ENCODE data around the gene ADAM33.

Gene ADAM33

DNA sequence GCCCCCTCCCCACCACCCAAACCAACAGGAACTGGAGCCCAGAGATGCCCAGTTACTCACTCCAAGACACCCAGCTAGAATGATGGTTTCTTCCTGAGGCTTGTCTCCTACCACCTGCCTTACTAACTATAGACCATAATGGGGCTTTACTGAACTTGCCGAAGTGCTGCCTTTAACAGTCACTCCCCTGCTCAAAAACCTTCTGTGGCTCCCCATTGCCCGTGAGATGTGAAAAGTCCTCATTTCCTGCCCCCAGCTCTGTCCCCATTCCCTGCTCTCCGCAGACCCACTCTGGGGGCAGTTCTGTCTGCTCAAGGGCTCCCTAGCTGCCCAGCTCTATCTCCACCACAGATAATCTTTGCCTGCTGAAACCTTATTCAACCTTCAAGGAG is 25.7 kb upstream of the ADAM33 start:
- DNase-seq (ENCODE audit: extremely low read depth in 1 of 2, low read depth in 1 of 2) = no peak

DNA sequence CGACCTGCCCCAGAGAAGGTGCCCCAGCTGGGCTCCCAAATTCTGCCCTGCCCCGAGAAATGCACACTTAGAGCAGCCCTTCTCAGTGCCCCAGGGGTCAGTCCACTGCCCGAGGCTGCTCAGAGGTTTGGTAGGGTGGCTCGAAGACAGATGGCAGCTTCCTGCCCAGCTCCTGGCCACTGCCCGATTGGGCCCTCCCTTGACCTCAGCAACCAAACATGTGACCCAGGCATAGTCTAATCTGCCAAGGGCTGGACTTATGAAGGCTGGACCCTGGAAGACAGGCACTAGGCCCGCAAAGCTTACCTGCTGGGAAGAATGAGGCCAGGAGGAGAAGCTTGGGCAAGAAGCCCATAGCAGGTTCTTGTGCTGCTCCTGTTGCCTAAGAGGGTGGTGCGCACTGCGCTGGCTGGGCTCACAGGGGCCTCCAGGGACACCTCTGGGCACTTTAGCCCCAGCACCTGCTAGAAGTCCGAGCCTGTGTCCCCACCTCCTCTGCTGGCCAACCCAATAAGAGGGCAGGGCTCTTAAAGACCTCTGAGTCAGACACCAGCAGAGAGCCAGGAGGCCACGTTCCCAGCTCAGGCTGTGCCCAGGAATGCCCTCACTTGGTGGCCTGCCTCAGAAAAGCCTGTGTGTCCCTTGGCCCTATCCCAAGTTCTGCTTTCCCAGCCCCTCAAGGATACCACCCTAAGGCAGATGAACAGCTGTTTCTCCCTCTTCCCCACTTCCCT is 25.1 kb upstream of the ADAM33 start:
- DNase-seq (ENCODE audit: extremely low read depth in 1 of 2, low read depth in 1 of 2) = no peak

DNA sequence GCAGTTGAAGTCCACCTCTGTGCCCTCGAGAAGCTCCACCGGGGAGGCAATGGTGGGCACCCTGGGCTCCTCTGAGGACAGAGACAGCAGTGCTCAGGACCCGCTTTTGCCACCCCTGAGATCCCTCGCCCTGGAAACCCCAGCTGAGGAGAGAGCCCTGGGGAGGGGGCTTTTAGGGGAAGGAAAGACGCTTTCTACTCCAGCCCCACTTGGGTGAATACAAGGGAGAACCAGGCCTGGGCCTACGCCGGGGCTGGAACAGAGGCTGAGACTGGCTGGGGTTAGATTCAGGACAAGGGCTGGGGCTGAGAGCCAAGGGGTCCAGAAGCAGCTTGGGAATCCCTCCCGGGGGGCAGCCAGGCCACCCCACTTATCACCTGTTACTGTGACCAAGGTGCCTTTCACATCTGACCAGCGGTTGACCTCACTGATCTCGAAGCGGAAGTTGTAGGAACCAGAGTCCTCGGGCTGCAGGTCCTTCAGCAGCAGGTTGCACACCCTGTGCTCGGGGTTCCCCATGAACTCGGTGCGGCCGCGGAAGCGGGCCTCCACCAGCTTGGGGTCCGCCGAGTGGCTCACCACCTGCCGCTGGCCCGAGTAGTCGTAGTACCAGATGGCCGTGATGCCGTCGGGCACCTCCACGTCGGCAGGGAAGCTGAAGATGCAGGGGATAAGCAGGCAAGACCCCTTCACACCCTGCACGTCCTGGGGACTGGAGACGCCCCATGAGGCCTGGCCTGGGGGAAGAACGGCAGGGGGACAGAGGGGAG is 24.3 kb upstream of the ADAM33 start:
- no peak for DNase-seq (ENCODE audit: extremely low read depth in 1 of 2, low read depth in 1 of 2)

DNA sequence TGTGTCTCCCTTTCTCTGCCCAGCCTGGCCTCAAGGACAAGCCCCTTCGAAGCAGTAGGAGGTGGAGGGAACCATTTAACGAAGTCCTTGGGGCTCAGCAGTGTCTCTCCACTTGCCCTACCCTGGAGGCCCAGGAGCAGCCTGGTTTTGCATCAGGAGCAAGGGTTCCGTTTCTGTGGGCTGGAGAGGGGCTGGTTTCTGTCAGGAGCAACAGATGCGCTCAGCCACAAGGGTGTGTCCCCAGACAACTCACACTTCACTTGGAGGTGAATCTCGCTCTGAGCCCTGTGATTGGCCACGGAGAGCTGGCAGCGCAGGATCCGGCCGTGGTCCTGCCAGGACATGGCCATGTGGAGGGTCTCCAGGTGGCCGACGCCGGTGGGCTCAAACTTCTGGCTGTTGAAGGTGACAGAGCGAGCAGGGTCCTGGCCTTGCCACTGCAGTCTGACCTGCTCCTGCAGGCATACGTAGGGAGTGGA is 23.7 kb upstream of the ADAM33 start:
- no peak for DNase-seq (ENCODE audit: extremely low read depth in 1 of 2, low read depth in 1 of 2)

DNA sequence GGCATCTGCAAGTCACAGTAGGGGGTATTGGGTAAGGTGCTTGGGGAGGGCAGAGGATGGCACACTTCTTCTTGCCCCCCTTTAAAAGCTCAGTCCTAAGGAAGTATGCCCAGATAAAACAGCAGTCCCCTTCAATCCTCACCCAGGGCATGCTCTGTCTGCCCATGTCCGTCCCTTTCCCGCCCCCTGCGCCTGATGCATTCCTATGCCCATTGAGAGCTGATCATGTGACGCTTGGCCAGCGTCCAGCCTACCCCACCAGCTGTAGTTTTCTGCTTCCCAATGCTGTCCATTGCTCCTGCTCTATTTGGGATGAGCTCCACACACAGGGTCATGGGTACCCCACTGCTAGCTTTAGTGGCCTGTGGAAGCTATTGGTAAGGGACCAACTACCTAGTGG is 22.3 kb upstream of the ADAM33 start:
- DNase-seq (ENCODE audit: extremely low read depth in 1 of 2, low read depth in 1 of 2) = no peak

DNA sequence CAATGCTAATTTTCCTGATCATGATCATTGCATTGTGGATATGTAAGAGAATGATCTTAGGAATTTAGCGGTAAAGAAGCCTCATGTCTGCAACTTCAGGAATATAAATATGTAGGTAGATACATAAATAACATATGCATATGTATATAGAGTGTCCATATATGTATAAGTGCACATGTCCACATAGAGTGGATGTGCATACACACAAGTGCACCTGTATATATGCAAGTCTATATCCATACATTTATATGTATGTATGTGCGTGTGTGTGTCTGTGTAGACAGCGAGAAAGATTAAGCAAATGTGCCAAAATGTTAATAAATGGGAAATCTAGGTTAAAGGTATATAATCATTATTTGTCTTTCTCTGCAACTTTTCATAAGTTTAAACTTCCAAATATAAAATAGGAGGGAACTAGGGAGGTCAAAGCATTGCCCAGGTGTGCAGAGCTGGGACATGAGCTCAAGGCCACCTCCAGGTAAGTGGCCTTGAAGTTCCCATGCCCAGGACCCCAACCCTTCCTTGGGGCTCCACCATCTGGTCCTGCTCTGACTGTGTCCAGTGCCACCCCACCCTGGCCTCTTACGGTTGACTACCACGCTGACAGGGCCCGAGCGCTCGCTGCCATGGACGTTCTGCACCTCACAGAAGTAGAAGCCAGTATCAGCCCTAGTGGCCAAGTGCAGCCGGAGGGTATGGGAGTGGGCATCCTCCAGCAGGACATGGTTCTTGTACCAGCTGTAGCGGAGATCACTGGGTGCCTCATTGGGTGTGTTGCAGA is 21.0 kb upstream of the ADAM33 start:
- DNase-seq (ENCODE audit: extremely low read depth in 1 of 2, low read depth in 1 of 2) = no peak

DNA sequence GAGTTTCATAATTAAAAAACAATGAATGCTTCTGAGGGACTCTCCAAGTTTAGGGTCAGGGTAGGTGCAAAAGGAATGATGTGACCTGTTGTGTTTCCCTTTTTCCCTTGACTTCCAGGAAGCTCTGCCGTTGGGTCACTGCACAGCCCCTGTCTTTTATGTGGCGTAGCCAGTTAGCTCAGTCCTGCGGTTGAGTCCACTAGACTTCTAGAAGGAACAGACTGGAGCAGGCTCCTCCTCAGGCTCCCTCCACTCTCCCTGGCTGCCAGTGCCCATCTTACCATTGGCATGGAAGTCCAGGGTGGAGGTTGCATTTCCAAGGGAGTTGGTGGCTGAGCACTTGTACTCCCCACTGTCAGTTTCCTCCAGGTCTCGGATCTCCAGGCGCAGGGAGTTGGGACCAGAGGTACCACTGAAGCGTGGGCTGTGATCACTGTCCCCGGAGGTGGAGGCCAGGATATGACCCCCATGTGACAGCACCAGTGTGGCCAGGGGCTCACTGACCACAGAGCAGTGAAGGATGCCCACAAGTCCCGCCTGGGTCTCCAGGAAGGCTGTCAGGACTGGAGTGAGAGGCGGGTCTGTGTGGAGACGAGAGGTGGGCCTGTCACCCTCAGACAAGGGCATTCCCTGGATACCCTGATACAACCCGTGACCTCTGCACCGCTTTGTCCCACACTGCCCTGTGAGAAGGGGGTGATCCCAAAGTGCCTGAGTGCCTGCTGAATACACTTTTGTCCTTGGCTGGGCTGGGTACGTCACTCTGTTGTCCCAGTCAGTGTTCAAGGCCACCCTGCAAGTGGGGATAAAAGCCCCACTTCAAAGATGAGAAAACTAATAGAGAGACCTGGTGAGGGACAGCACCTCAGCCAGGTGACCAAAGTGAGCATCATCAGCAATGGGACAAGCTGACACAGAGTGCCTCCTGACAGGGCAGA is 19.5 kb upstream of the ADAM33 start:
- DNase-seq (ENCODE audit: extremely low read depth in 1 of 2, low read depth in 1 of 2) = no peak

DNA sequence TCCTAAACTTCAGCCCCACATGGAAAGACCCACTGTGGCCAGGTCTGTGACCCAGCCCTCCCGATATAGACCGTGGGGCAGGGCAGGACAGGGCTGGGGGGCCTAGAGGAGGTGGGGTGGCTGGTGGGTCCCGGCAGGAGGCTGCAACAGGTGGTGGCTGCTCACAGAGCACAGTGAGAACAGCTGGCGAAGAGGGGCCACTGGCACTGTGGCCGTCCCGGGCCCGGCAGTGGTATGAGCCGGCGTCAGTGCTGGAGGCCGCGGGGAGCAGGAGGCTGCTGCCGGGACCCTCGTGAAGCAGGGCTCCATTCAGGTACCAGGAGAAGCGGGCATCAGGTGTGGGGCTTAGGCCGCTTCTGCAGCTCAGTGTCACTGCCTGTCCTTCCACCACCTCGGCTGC is 17.2 kb upstream of the ADAM33 start:
- DNase-seq (ENCODE audit: extremely low read depth in 1 of 2, low read depth in 1 of 2) = no peak

DNA sequence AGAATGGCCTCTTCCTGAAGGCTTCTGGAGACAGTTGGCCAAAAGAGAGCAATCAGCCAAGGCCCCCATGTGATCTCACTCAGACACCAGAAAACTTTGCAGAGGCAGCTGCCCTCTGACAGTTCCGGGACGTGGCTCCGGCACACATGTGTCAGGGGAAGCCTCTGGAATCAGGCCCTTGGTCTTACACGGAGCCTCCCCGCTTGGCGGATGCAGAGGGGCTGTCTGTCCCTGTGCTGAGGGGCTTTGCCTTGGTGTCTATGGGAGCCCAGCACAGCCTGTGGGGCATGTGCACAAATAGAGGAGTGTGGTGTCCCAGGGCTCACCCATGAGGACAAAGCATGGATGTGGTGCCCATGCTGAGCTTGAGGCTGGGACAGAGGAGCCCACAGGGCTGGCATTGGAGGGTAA is 16.8 kb upstream of the ADAM33 start:
- no peak for DNase-seq (ENCODE audit: extremely low read depth in 1 of 2, low read depth in 1 of 2)

DNA sequence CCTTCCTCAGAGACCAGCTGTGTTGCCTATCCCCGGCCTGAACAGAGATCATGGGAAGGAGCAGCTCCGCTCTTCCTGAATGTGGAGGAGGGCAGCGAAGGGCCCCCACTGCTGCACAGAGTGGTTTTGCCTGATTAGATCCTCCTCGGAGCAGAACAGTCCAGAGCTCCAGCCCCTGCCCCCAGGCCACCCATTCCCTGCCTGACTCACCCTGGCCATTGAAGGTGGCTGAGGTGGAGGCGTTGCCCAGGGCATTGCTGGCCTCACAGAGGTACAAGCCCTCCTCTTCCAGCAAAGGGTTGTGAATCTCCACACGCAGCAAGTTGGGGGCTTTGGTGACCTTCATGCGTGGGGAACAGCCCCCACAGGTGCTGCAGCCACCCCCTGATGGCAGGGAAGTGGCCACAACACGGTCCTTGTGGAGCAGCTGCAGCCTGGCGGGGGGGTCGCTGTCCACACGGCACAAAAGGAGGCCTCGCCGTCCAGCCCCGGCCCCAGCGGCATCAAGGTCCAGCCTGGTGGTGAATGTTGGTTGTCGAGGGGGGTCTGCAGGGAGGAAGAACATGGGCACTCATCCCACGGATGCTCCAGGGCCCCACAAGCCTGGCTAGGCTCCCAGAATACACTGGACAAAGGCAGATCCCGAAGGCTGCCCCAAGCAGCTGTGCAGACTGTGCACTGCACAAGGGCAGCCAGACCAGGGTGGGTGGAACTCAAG is 15.9 kb upstream of the ADAM33 start:
- no peak for DNase-seq (ENCODE audit: extremely low read depth in 1 of 2, low read depth in 1 of 2)

DNA sequence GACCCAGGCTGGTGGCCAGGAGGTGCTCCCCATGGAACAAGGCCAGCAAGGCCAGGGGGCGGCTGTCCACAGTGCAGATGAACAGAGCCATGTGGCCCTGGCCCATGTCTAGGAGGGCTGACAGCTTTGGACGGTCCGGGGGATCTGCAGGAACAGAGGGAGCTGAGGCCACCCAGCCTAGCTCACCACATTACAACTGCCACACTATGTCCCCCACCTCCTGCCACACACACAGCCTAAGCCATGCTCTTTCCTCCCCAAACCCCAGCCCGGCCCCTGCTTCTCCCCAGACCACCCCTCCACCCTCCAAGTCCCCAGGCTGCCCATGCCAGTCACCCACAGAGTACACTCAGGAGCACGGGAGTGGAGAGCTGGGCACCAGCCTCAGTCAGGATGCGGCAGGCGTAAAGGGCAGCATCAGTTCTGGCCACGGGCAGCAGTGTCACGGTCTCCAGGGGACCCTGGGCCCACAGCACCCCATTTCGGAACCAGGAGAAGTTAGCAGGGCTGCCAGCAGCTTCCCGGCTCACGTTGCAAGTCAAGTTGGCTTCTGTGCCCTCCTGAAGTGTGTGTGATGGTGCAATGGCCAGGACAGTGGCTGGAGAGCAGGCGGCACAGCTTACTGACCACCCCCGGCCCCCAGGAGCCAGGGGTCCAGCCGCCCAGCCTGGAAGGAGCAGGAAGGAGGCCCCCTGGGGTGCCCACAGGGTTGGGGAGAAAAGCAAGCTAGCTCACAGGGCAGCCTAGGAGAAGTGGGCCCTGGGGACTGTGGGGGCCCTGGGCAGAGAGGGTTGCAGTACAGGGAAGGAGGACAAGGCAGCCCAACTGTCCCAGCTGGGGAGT is 15.2 kb upstream of the ADAM33 start:
- DNase-seq (ENCODE audit: extremely low read depth in 1 of 2, low read depth in 1 of 2) = no peak

DNA sequence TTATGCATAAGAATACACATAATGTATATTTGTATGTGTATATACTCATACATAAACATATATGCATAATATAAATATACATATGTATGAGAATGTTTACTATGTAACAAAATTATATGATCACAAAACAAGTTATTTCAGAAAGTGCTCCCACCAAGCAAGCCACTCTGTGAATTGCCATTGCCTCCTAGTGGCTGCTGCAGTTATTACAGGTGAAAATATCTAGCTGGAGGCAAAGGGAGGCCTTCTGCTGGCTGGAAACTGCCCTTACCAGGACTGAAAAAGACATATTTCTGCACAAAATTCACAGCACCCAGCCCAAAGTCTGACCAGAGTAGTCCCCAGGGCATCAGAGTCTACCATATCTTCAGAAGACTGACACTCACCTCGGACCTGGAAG is 14.4 kb upstream of the ADAM33 start:
- no peak for DNase-seq (ENCODE audit: extremely low read depth in 1 of 2, low read depth in 1 of 2)

DNA sequence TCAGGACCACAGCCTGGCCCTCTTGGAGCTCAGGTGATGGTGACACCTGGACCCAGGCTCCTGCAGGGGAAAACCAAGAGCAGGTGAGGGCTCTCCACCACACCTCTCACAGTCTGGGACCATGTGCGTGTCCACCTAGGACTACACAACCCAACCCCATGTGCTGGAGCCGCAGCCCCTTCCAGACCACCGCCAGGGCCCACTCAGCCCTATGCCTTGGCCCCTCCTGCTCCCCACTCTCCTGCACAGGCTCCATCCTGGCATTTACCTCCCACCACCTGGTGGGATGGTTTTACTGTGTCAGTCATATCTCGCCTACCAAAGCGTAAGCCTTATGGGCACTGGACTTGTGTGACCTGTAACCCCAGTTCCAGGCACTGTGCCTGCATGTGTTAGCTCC is 13.1 kb upstream of the ADAM33 start:
- DNase-seq (ENCODE audit: extremely low read depth in 1 of 2, low read depth in 1 of 2) = no peak

DNA sequence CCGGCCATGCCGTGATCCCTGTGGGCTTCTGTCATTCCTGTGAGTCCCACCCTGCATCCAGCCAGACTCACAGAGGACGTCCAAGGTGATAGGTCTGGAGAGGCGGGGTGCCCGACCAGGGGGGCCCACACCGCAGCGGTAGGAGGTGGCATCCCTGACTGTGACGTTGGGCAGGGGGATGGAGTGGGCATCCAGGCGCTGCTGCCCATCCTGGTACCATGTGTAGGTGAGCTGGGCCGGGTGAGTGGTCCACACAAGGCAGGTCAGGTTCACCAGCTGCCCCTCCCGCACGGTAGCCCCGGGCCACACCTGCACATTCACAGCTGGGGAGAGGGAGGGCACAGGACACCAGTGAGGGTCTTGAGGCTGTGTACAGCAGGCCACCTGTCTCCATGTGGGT is 11.6 kb upstream of the ADAM33 start:
- no peak for DNase-seq (ENCODE audit: extremely low read depth in 1 of 2, low read depth in 1 of 2)

DNA sequence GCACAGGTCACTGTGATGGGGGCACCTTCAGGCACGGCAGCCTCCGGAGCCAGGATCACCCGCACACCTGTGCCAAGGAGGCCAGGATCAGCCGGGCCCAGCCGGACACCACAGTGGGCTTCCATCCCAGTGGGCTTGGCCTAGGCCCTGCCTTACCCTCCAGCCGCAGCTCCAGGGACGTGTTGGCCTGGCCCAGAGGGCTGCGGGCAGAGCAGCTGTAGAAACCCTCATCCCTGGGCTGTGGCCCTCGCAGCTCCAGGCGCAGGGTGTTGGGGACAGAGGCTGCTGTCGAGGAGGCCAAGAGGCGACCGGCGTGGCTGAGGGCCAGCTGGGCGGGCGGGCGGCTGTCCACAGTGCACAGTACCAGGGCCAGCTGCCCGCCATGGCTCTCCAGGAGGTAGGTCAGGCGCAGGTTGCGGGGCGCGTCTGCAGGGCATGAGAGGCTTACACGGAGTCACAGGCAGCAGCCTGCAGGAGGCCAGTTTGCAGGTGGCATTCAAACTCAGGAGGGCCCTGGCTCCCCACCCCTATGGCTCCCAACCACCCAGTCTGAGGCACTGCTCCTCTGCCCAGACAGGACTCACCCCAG is 11.0 kb upstream of the ADAM33 start:
- no peak for DNase-seq (ENCODE audit: extremely low read depth in 1 of 2, low read depth in 1 of 2)

DNA sequence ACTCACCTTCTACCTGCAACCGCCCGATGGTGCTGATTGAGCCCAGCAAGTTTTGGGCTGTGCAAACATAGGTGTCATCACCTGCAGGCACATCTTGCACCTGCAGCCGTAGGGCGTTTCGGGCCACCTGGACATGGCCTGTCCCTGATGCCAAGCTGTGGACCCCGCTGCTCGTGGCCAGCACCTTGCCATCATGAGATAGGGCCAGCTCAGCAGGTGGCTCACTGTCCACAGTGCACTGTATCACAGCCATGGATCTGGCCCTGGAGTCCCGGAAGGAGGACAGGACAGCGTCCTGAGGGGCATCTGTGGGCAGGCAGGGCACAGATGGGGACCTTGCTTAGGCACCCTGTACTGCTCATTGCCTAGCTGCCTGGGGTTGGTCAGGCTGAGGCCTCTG is 10.1 kb upstream of the ADAM33 start:
- DNase-seq (ENCODE audit: extremely low read depth in 1 of 2, low read depth in 1 of 2) = no peak

DNA sequence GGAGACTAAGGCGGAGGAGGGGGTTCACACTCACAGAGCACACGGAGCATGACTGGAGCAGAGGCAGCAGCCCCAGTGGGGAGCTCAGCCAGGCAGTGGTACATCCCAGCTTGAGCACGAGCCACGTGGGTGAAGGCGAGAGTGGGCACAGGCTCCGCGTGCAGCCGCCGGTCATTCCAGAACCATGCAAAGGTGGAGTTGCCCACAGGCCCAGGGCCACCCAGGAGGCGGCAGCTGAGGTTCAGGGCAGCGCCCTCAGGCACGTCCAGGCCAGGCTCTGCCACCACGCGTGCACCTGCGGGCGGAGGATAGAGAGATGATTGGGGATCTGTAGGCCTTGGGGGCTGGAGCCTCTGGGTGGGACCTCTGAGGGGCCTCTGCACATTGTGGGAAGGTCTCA is 9.5 kb upstream of the ADAM33 start:
- no peak for DNase-seq (ENCODE audit: extremely low read depth in 1 of 2, low read depth in 1 of 2)

DNA sequence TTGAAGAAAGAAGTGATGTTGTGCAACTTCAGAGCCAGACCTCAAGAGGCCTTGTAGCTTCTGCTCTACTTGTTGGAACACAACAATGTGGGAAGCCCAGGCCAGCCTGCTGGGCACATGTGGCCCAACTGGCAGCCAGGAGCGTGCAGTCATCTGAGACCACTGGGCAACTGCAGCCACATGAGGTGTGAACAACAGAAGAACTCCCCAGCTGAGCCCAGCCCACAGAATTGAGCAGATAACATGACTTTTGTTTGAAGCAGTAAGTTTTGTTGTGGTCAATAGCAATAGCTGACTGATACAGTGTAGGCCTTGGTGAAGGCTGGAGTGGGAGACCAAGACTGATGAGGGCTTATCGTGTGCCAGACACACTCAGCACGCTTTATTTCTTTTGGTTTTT is 8.6 kb upstream of the ADAM33 start:
- no peak for DNase-seq (ENCODE audit: extremely low read depth in 1 of 2, low read depth in 1 of 2)

DNA sequence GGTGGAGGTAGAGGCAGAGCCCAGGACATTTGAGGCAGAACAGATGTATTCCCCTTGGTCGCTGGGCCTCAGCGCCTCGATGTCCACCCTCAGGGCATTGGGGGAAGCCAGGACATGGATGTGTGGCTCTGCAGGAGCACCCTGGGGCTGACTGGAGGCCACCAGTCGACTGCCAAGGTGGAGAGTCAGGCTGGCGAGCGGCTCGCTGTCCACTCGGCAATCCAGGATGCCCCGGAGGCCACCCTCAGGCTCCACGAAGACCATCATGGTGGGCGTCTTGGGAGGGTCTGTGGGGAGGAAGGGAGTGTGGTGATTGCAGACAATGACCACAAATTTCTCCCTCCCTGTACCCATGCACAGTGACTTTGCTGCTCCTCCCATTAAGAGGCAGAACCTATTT is 8.2 kb upstream of the ADAM33 start:
- DNase-seq (ENCODE audit: extremely low read depth in 1 of 2, low read depth in 1 of 2) = no peak

Measured in stimulated activated CD8-positive, alpha-beta memory T cell treated with anti-CD3 and anti-CD28 coated beads, Interleukin-7, amount 100 ng/mL, for 48 hours (primary cell).